ENCODE results near the gene GPR135.

GPR135 gene

GRCh38 chr14:59422069-59422881 is 42.9 kb downstream of the GPR135 start:
- no peak for DNase-seq (ENCODE audit: low read depth)

DNA sequence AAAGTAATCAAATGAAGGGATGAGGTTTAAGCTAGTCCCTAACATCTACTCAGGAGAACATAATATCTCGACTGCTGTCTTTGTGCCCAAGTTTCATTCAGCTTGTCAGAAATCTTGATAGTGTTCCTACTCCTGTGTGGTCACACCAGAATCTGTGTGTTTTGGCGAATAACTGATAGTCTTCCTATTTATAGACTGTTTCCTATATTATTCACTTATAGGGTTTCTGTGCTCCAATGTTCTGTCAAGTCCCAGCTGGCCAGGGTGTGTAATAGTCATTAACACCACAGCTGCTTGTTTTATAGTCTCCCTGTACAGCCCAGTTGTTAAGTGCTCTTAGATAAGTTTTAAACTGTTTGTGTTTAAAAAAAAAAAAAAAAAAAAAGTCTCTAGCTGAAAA is 45.9 kb downstream of the GPR135 start:
- DNase-seq (ENCODE audit: low read depth), result no peak

- no peak for DNase-seq (ENCODE audit: low read depth)
These were observed 47.9 kb downstream of the GPR135 start for GRCh38 chr14:59417311-59417710.

DNA sequence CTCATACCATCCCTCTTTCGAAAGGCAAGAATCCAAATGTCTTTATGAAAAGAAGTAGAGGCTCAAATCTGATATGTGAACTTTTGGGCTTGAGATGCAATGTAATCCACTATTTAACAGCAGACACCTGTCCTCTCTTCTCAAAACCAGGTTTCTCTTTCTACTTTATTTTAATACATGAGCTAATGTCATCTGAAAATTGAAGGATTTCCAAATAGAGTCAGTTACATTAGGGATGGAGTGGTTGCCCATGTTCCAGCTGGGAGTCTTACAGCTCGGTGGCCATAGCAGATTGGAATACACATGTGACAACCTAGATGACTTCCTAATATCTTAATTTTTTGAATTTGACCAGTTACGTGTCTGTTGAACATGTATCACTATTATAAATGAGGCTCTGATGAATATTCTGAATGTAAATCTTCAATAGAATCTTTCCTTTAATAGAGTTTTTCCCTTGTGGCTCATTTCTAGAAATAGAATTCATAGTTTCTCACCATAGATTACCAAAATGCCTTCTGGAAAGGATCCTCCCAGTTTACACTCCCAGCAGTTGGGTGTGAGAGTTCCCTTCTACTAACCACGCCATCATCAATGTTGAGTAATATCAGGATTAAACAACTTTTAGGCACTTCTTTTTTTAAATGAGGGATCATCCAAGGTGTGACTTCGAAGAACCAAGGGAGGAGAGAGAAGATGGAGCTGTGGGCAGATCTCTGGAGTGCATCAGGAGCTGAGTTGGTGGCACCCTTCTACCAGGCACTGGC is 49.2 kb downstream of the GPR135 start:
- DNase-seq (ENCODE audit: low read depth), result no peak
